HUDEP-2 (cell line): ENCODE measurements around the gene APBA3.
A peak's percentile ranks its signal among the peaks of the same experiment; 100 is the strongest.

Experiments
- DNase-seq, 76 experiments: peaks; one replicate each; lab custom pipeline; 2025; ENCODE audit not compliant: unreplicated experiment in 76 of 76; lab: John Stamatoyannopoulos, UW

APBA3 gene

GRCh38 chr19:3753631-3754410 is 7.7 kb downstream of the APBA3 start:
- no peak for DNase-seq

- no peak for DNase-seq
Measured at GRCh38 chr19:3752492-3752891, 9.0 kb downstream of the APBA3 start.

- no peak for DNase-seq
Measured at GRCh38 chr19:3751236-3751635, 10.3 kb downstream of the APBA3 start.

- peak in 3 of 76 experiments; percentile 15 to 24 (median 20) for DNase-seq
Measured at GRCh38 chr19:3750211-3750610, 11.3 kb downstream of the APBA3 start.

GRCh38 chr19:3748965-3749364 is 12.5 kb downstream of the APBA3 start:
- no peak for DNase-seq

- DNase-seq, result no peak
Measured at GRCh38 chr19:3746371-3747056, 15.0 kb downstream of the APBA3 start.

GRCh38 chr19:3745363-3746045 is 16.0 kb downstream of the APBA3 start:
- DNase-seq, result no peak

- DNase-seq, result peak in 4 of 76 experiments; percentile 8 to 33 (median 19)
Measured at GRCh38 chr19:3743486-3743885, 18.0 kb downstream of the APBA3 start.

- DNase-seq, result no peak
Measured at GRCh38 chr19:3740431-3740830, 21.1 kb downstream of the APBA3 start.

GRCh38 chr19:3738477-3739220 is 22.8 kb downstream of the APBA3 start:
- DNase-seq, result no peak

- DNase-seq, result no peak
Measured at GRCh38 chr19:3737487-3738205, 23.8 kb downstream of the APBA3 start.

GRCh38 chr19:3736106-3736724 is 25.3 kb downstream of the APBA3 start:
- DNase-seq, result no peak

GRCh38 chr19:3734310-3734600 is 27.2 kb downstream of the APBA3 start:
- no peak for DNase-seq

- no peak for DNase-seq
Measured at GRCh38 chr19:3733549-3734309, 27.8 kb downstream of the APBA3 start.

- no peak for DNase-seq
Measured at GRCh38 chr19:3732108-3732507, 29.4 kb downstream of the APBA3 start.

- DNase-seq, result no peak
Measured at GRCh38 chr19:3730457-3730958, 31.0 kb downstream of the APBA3 start.

- DNase-seq, result no peak
Measured at GRCh38 chr19:3725640-3726310, 35.7 kb downstream of the APBA3 start.

- peak in 1 of 76 experiments; percentile 9 for DNase-seq
Measured at GRCh38 chr19:3725121-3725520, 36.4 kb downstream of the APBA3 start.

- no peak for DNase-seq
Measured at GRCh38 chr19:3723883-3724282, 37.6 kb downstream of the APBA3 start.
